Islet precursor cell (in vitro differentiated cells): ENCODE data around the gene RHOT1.
"Not testable (repeated sequence)": the region's sequence is repeated elsewhere in the genome, so short reads cannot be mapped to it uniquely, and the experiment has no call there.

Experiments
- DNase-seq: peaks from one replicate; pipeline ENCODE4 v3.0.0-alpha.2; 2018

The RHOT1 gene

GRCh38 chr17:32142038-32142856 is at the start of gene RHOT1:
RHOT1 (plus strand) TSS chr17:32142502; CDS start chr17:32142693, 191 bp downstream.
- DNase-seq = peak; percentile 93

GRCh38 chr17:32099686-32100085 is 42.6 kb upstream of the RHOT1 start:
- no peak for DNase-seq

- not testable (repeated sequence) for DNase-seq
Observed at GRCh38 chr17:32100323-32100722, 42.0 kb upstream of the RHOT1 start.

GRCh38 chr17:32100971-32101631 is 41.2 kb upstream of the RHOT1 start:
- DNase-seq = peak; percentile 53

- DNase-seq = no peak
Observed at GRCh38 chr17:32102172-32102571, 40.1 kb upstream of the RHOT1 start.

- DNase-seq = peak; percentile 70
Observed at GRCh38 chr17:32102646-32103186, 39.6 kb upstream of the RHOT1 start.

- DNase-seq = no peak
Observed at GRCh38 chr17:32103476-32104113, 38.7 kb upstream of the RHOT1 start.

- no peak for DNase-seq
Observed at GRCh38 chr17:32104158-32104557, 38.1 kb upstream of the RHOT1 start.

GRCh38 chr17:32106471-32106981 is 35.8 kb upstream of the RHOT1 start:
- not testable (repeated sequence) for DNase-seq

- DNase-seq = peak; percentile 8
Observed at GRCh38 chr17:32107194-32107593, 35.1 kb upstream of the RHOT1 start.

GRCh38 chr17:32110596-32110995 is 31.7 kb upstream of the RHOT1 start:
- DNase-seq = no peak

- DNase-seq = peak; percentile 69
Observed at GRCh38 chr17:32111141-32111771, 31.0 kb upstream of the RHOT1 start.

GRCh38 chr17:32112416-32112815 is 29.9 kb upstream of the RHOT1 start:
- no peak for DNase-seq

- no peak for DNase-seq
Observed at GRCh38 chr17:32114536-32114935, 27.8 kb upstream of the RHOT1 start.

GRCh38 chr17:32115546-32115945 is 26.8 kb upstream of the RHOT1 start:
- DNase-seq = not testable (repeated sequence)

- DNase-seq = no peak
Observed at GRCh38 chr17:32116937-32117336, 25.4 kb upstream of the RHOT1 start.

GRCh38 chr17:32117399-32117798 is 24.9 kb upstream of the RHOT1 start:
- no peak for DNase-seq

- DNase-seq = not testable (repeated sequence)
Observed at GRCh38 chr17:32118088-32118487, 24.2 kb upstream of the RHOT1 start.

- DNase-seq = no peak
Observed at GRCh38 chr17:32118835-32119234, 23.5 kb upstream of the RHOT1 start.

GRCh38 chr17:32120141-32120540 is 22.2 kb upstream of the RHOT1 start:
- DNase-seq = no peak

- DNase-seq = no peak
Observed at GRCh38 chr17:32120716-32121115, 21.6 kb upstream of the RHOT1 start.

- no peak for DNase-seq
Observed at GRCh38 chr17:32123782-32124181, 18.5 kb upstream of the RHOT1 start.
